Lung (tissue), 12 donors: Measurements from ENCODE around the gene ZNF394. TPM values are rescaled to one million over a fixed set of nuclear protein-coding genes. Genes with fewer than 3 reads are reported as not detected.

Experiments
- ATAC-seq: fragments of 200-7000 bp; cut with Tn5 transposase; one replicate; pipeline ENCODE4 v1.9.1; 2020; ENCODE audit warnings: moderate number of reproducible peaks; ENCODE audit not compliant: insufficient read depth, low FRiP score
- DNase-seq, 3 donors: peaks; one replicate each; pipeline ENCODE4 v3.0.0-alpha.2; 2013 to 2017
- H3K27ac ChIP-seq, 2 donors: one replicate each; pipeline ENCODE4 v1.5.1; 2013; ENCODE audit warnings: mild to moderate bottlenecking in 2 of 2, moderate library complexity in 2 of 2, control low read depth in 1 of 2, inconsistent platforms in 1 of 2, low read depth in 1 of 2, low read length in 1 of 2
- H3K27me3 ChIP-seq, 3 donors: one replicate each; pipeline ENCODE4 v1.5.1; 2013; ENCODE audit warnings: low read length in 2 of 3; ENCODE audit not compliant: control insufficient read depth in 3 of 3, insufficient read depth in 3 of 3
- H3K36me3 ChIP-seq, 4 donors: one replicate each; pipeline ENCODE4 v1.5.1; 2013; ENCODE audit warnings: low read length in 4 of 4, mild to moderate bottlenecking in 1 of 4, moderate library complexity in 1 of 4; ENCODE audit not compliant: control insufficient read depth in 4 of 4, insufficient read depth in 4 of 4
- H3K4me1 ChIP-seq, 5 donors: one replicate each; pipeline ENCODE4 v1.5.1; 2013; ENCODE audit warnings: low read length in 5 of 5, mild to moderate bottlenecking in 2 of 5, moderate library complexity in 1 of 5; ENCODE audit not compliant: control insufficient read depth in 5 of 5, insufficient read depth in 5 of 5
- H3K4me3 ChIP-seq: one replicate; pipeline ENCODE4 v1.5.1; 2013; ENCODE audit warnings: mild to moderate bottlenecking, control low read depth, moderate library complexity
- H3K9ac ChIP-seq, 2 donors: one replicate each; pipeline ENCODE4 v1.5.1; 2013; ENCODE audit warnings: low read length in 2 of 2, control low read depth in 1 of 2; ENCODE audit not compliant: insufficient read depth in 1 of 2
- H3K9me3 ChIP-seq, 4 donors: one replicate each; pipeline ENCODE4 v1.5.1; 2013; ENCODE audit warnings: low read length in 3 of 4, mild to moderate bottlenecking in 1 of 4, moderate library complexity in 1 of 4; ENCODE audit not compliant: control insufficient read depth in 4 of 4, insufficient read depth in 3 of 4
- WGBS, 2 donors: extraction: QIAGEN DNeasy Blood & Tissue Kit; methylation state at CpG; one replicate each; pipeline ENCODE4 v1.1.7; 2013; 5-methylcytosine and 5-hydroxymethylcytosine counted together
- polyA plus RNA-seq, 2 donors: library from polyadenylated mRNA; stranded (reverse); fragments of 200-250 nt; gene quantifications; one replicate each; pipeline ENCODE4 v1.2.1, GENCODE V29; 2013
- total RNA-seq, 2 donors: library from RNA; depleted of rRNA in 1 of 2; stranded (reverse); fragments of >200 nt in 1 of 2; gene quantifications; one replicate each; pipeline ENCODE4 v1.2.1, GENCODE V29; 2014 to 2021
- TF ChIP-seq, protein P1 (sequence below): IDR thresholded peaks from 2 replicates; pipeline ENCODE4 v1.5.1; 2012; ENCODE audit warnings: mild to moderate bottlenecking; ENCODE audit errors: control extremely low read depth, extremely low read depth
- donor health status: control.
- donor health status: control.
- donor health status: Bipolar disorder and iron deficiency.
- donor health status: healthy.
- donor health status: DM: yes; HTN: yes; CAD: no.

ZNF394 gene
- total and polyA plus RNA-seq, 4 donors, result 18.5 to 44.5 (median 26.4) TPM

DNA sequence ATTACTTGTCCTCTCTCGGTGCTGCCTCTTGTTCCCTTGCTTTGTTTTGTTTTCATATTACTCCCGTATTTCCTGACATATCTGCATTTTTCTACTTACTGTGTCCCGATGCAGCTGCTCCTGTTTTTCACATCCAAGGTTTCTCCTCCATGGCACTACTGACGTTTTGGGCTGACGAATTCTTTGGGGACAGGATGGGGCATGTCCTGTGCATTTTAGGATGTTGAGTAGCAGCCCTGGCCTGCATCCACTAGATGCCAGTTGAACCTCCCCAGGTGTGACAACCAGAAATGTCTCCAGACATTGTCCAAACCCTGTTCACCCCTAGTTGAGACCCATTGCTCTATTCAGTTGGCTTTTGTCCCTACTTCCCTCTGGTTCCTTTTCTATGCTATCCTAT lies 15.0 kb downstream of the ZNF394 start:
- no peak overlapping the region for H3K27ac ChIP-seq
- WGBS, 2 donors, result 91 to 95% methylated on average over 5 of the region's 5 CpGs

DNA sequence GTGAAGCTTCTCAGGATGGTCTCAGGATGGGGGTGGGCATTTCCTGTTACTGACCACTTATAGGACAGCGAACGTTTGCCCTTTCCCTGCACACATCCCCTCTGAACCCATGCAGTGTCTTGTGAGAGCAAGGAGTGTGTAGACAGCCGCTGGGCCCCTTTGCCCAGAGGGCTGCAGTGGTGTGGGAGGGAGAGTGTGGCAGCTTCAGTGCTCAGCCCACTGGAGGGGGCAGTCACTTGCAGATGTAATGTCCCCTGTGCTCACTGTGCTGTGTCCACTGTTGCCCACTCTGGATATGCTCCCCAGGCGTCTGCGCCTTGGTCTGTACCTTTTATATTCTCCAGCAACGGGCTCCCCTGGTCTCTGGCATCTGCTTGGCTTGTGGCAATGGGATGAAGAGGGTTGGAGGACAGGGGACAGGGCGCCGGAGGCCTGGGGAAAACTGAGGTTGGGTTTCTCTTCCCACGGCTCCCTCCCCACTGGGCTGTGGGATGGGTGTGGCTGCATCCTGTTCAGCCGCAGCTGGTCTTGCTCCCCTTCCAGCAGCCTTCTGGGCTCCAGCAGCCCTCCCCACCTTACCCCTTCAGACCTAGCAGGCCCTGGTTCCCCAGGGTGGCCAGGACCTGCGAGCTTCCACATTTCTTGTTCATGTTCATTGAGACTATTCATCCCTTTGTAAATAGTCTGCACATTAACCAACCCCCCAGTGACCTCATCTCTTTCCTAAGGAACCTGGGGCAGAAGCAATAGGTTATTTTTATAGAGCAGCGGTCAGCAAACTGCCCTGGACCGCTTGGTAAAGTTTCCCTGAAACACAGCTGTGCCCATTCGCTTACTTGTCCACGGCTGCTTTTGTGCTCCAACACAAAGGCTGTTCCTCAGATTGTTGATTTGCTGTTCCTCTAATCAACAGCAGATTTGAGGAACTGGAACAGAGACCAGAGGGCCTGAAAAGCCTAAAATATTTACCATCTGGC lies 21.3 kb downstream of the ZNF394 start:
- TF ChIP-seq, protein P1, sequence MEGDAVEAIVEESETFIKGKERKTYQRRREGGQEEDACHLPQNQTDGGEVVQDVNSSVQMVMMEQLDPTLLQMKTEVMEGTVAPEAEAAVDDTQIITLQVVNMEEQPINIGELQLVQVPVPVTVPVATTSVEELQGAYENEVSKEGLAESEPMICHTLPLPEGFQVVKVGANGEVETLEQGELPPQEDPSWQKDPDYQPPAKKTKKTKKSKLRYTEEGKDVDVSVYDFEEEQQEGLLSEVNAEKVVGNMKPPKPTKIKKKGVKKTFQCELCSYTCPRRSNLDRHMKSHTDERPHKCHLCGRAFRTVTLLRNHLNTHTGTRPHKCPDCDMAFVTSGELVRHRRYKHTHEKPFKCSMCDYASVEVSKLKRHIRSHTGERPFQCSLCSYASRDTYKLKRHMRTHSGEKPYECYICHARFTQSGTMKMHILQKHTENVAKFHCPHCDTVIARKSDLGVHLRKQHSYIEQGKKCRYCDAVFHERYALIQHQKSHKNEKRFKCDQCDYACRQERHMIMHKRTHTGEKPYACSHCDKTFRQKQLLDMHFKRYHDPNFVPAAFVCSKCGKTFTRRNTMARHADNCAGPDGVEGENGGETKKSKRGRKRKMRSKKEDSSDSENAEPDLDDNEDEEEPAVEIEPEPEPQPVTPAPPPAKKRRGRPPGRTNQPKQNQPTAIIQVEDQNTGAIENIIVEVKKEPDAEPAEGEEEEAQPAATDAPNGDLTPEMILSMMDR, result no peak
- Histone ChIP-seq H3K36me3 (peaks cover 2 to 8% (median 6%) of the 10 kb centered on the region in 4 donors), H3K4me3 (no peak overlapping the region), H3K9ac (no peak overlapping the region), H3K9me3 (no peaks in the 10 kb centered on the region), H3K4me1 (peaks cover 0 to 8% (median 2%) of the 10 kb centered on the region in 5 donors), H3K27ac (peak overlapping the region in 1 of 2 donors; percentile 6), H3K27me3 (no peaks in the 10 kb centered on the region)
- ATAC-seq (no peak), DNase-seq (no peak)
- WGBS, 2 donors, result 69 to 74% methylated on average over 15 of the region's 15 CpGs

More for the DNA sequence above, 15.0 kb downstream of the ZNF394 start:
- TF ChIP-seq, protein P1, result no peak
- Histone ChIP-seq H3K27me3 (no peaks in the 10 kb centered on the region), H3K36me3 (peaks cover 0 to 13% (median 4%) of the 10 kb centered on the region in 4 donors), H3K9me3 (no peaks in the 10 kb centered on the region), H3K4me3 (no peak overlapping the region), H3K9ac (no peak overlapping the region), H3K4me1 (no peaks in the 10 kb centered on the region)
- no peak for DNase-seq
- no peak for ATAC-seq

DNA sequence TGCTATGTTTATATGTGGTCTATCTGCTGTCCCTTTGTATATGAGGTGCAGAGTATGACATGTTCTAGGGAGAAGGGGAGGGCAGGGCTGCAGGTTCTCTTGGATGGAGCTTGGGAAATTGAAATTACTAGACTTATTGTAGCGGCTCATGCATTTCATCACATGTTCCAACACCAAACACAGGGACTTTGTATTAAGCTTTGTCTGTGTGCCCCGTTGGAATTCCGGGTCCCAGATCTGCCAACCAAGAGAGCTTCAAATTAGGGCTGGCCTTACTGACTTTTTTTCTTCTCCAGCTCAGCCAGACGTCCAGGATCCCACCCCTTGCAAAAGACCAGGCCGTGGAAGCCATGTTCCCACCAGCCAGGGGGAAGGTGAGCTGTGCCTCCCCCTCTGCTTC lies 24.0 kb downstream of the ZNF394 start:
- 84 to 90% methylated on average over 5 of the region's 5 CpGs for WGBS, 2 donors
- H3K9ac ChIP-seq, result no peak overlapping the region
- peaks cover 0 to 11% (median 7%) of the 10 kb centered on the region in 5 donors for H3K4me1 ChIP-seq
- DNase-seq (no peak), ATAC-seq (no peak)
- no peak overlapping the region for H3K4me3 ChIP-seq
- H3K9me3 ChIP-seq, result no peaks in the 10 kb centered on the region
- TF ChIP-seq, protein P1, result no peak
- peaks cover 2 to 8% (median 6%) of the 10 kb centered on the region in 4 donors for H3K36me3 ChIP-seq
- no peak overlapping the region for H3K27ac ChIP-seq
- no peaks in the 10 kb centered on the region for H3K27me3 ChIP-seq
